ENCODE measurements around the gene PRUNE2. TPM values are rescaled to one million over a fixed set of nuclear protein-coding genes. Genes with fewer than 3 reads are reported as not detected.

Gene PRUNE2
- total RNA-seq, 2 experiments from 2014 or later, result not detected

GRCh38 chr9:76884823-76885222, 21.1 kb downstream of the PRUNE2 start:
- H3K9me3 ChIP-seq (ENCODE audit: control insufficient read depth in 1 of 2, insufficient read depth in 1 of 2, low read length in 2 of 2), result no peaks in the 10 kb centered on the region
- Mint-ChIP-seq H3K27me3 (no peaks in the 10 kb centered on the region), H3K9me3 (no peaks in the 10 kb centered on the region), H3K27ac (no peak overlapping the region), H3K4me1 (ENCODE audit: low read depth) (no peaks in the 10 kb centered on the region), H3K36me3 (ENCODE audit: low read depth) (no peaks in the 10 kb centered on the region), H3K4me3 (no peak overlapping the region)
- H3K27me3 ChIP-seq (ENCODE audit: control insufficient read depth in 1 of 2, insufficient read depth in 2 of 2, low read length in 2 of 2), result no peaks in the 10 kb centered on the region
- no peaks in the 10 kb centered on the region for H3K4me1 ChIP-seq (ENCODE audit: insufficient read depth, low read length)
- ATAC-seq (ENCODE audit: poor library complexity) (no peak), DNase-seq (no peak)
- ChIA-PET CTCF (no interaction called here), POLR2A (no interaction called here)
- H3K4me3 ChIP-seq (ENCODE audit: low read length), result no peak overlapping the region
- no peaks in the 10 kb centered on the region for H3K36me3 ChIP-seq (ENCODE audit: insufficient read depth, low read length)
- intact Hi-C loops (cut with DNase I, micrococcal nuclease), result no loop called here
- TF ChIP-seq CTCF (IDR thresholded peaks at IDR 0.05), result no peak
- no peak overlapping the region for H3K27ac ChIP-seq (ENCODE audit: low read depth in 1 of 2, low read length in 2 of 2)

- Mint-ChIP-seq H3K4me1 (ENCODE audit: low read depth) (no peaks in the 10 kb centered on the region), H3K4me3 (no peak overlapping the region), H3K9me3 (no peaks in the 10 kb centered on the region), H3K27me3 (no peaks in the 10 kb centered on the region), H3K27ac (no peak overlapping the region), H3K36me3 (ENCODE audit: low read depth) (no peaks in the 10 kb centered on the region)
- ChIA-PET CTCF (no interaction called here), POLR2A (no interaction called here)
- ATAC-seq (ENCODE audit: poor library complexity) (no peak), DNase-seq (no peak)
- no peaks in the 10 kb centered on the region for H3K36me3 ChIP-seq (ENCODE audit: insufficient read depth, low read length)
- no peaks in the 10 kb centered on the region for H3K9me3 ChIP-seq (ENCODE audit: control insufficient read depth in 1 of 2, insufficient read depth in 1 of 2, low read length in 2 of 2)
- no peak for TF ChIP-seq CTCF (IDR thresholded peaks at IDR 0.05)
- no peaks in the 10 kb centered on the region for H3K4me1 ChIP-seq (ENCODE audit: insufficient read depth, low read length)
- H3K27ac ChIP-seq (ENCODE audit: low read depth in 1 of 2, low read length in 2 of 2), result no peak overlapping the region
- H3K4me3 ChIP-seq (ENCODE audit: low read length), result no peak overlapping the region
- intact Hi-C loops (cut with DNase I, micrococcal nuclease), result no loop called here
- H3K27me3 ChIP-seq (ENCODE audit: control insufficient read depth in 1 of 2, insufficient read depth in 2 of 2, low read length in 2 of 2), result no peaks in the 10 kb centered on the region
Measured at GRCh38 chr9:76883341-76883855, 22.5 kb downstream of the PRUNE2 start.

- TF ChIP-seq CTCF (IDR thresholded peaks at IDR 0.05), result no peak
- Histone ChIP-seq H3K36me3 (ENCODE audit: insufficient read depth, low read length) (no peaks in the 10 kb centered on the region), H3K9me3 (ENCODE audit: control insufficient read depth in 1 of 2, insufficient read depth in 1 of 2, low read length in 2 of 2) (no peaks in the 10 kb centered on the region), H3K4me3 (ENCODE audit: low read length) (no peak overlapping the region), H3K27me3 (ENCODE audit: control insufficient read depth in 1 of 2, insufficient read depth in 2 of 2, low read length in 2 of 2) (no peaks in the 10 kb centered on the region), H3K27ac (ENCODE audit: low read depth in 1 of 2, low read length in 2 of 2) (no peak overlapping the region), H3K4me1 (ENCODE audit: insufficient read depth, low read length) (no peaks in the 10 kb centered on the region)
- no peak overlapping the region for H3K4me3 Mint-ChIP-seq
- no peak overlapping the region for H3K27ac Mint-ChIP-seq
- ATAC-seq (ENCODE audit: poor library complexity) (no peak), DNase-seq (no peak)
- H3K36me3 Mint-ChIP-seq (ENCODE audit: low read depth), result no peaks in the 10 kb centered on the region
- no peaks in the 10 kb centered on the region for H3K4me1 Mint-ChIP-seq (ENCODE audit: low read depth)
- H3K9me3 Mint-ChIP-seq, result no peaks in the 10 kb centered on the region
- POLR2A ChIA-PET, result no interaction called here
- intact Hi-C loops (cut with DNase I, micrococcal nuclease), result no loop called here
- CTCF ChIA-PET, result no interaction called here
- H3K27me3 Mint-ChIP-seq, result no peaks in the 10 kb centered on the region
Measured at GRCh38 chr9:76882686-76883085, 23.2 kb downstream of the PRUNE2 start.
